H1 (cell line): ENCODE results near the gene ZSCAN20. TPM values are rescaled to one million over a fixed set of nuclear protein-coding genes. Genes with fewer than 3 reads are reported as not detected.

Experiments
- CTCF ChIA-PET: fragments of 300-600 bp; sonication (Branson Sonifier 250); formaldehyde crosslinking; loops from one replicate; lab custom pipeline; 2021; ENCODE audit not compliant: partially characterized antibody; lab: Charles Lee
- POLR2A ChIA-PET: fragments of 300-600 bp; sonication (Branson Sonifier 250); formaldehyde crosslinking; loops from one replicate; lab custom pipeline; 2021; ENCODE audit warnings: inconsistent platforms; ENCODE audit not compliant: partially characterized antibody; lab: Charles Lee
- DNase-seq, 2 experiments: peaks; one replicate each; pipeline versions ENCODE4 v3.0.0 to v3.0.0-alpha.2; 2010 to 2022; ENCODE audit warnings: low spot score in 2 of 2, low read depth in 1 of 2, mixed read lengths in 1 of 2
- FAIRE-seq: peaks from 2 replicates; lab custom pipeline; 2011; peaks lifted over from hg19 to GRCh38; lab: Jason Lieb, UNC
- H2AFZ ChIP-seq: 2 replicates; pipeline ENCODE4 v1.8.1; 2012; ENCODE audit warnings: low read length, inconsistent platforms
- H2AK5ac ChIP-seq: 2 replicates; pipeline ENCODE4 v1.6.1; 2013; ENCODE audit warnings: low read depth, low read length
- H2BK120ac ChIP-seq: replicated peaks from 2 replicates; pipeline ENCODE3; 2013; ENCODE audit warnings: low read depth, low read length, inconsistent platforms
- H2BK12ac ChIP-seq: 2 replicates; pipeline ENCODE4 v1.6.1; 2013; ENCODE audit warnings: low read depth, low read length
- H2BK15ac ChIP-seq: 2 replicates; pipeline ENCODE4 v1.6.1; 2013; ENCODE audit warnings: low read length
- H2BK20ac ChIP-seq: 2 replicates; pipeline ENCODE4 v1.6.1; 2013; ENCODE audit warnings: low read length
- H2BK5ac ChIP-seq: 2 replicates; pipeline ENCODE4 v1.6.1; 2013; ENCODE audit warnings: low read depth, low read length
- H3K14ac ChIP-seq: 2 replicates; pipeline ENCODE4 v1.6.1; 2013; ENCODE audit warnings: inconsistent platforms; ENCODE audit not compliant: insufficient read length
- H3K18ac ChIP-seq: 2 replicates; pipeline ENCODE4 v1.6.1; 2013; ENCODE audit warnings: low read length; ENCODE audit errors: extremely low read depth
- H3K23ac ChIP-seq: 2 replicates; pipeline ENCODE4 v1.6.1; 2013; ENCODE audit warnings: inconsistent platforms; ENCODE audit not compliant: insufficient read length
- H3K23me2 ChIP-seq: 2 replicates; pipeline ENCODE4 v1.6.1; 2013; ENCODE audit warnings: low read depth, low read length
- H3K27ac ChIP-seq: 2 replicates; pipeline ENCODE4 v1.6.1; 2011; ENCODE audit warnings: low read depth, low read length, inconsistent platforms
- H3K27me3 ChIP-seq, 4 experiments: replicated peaks in 1 of 4; 1 replicate in 1 of 4; 2 replicates in 3 of 4; pipeline versions ENCODE4 v1.6.1 to v1.8.1; 2011 to 2013; ENCODE audit warnings: low read length in 3 of 4, mild to moderate bottlenecking in 3 of 4, inconsistent platforms in 2 of 4, mixed read lengths in 2 of 4, moderate library complexity in 1 of 4; ENCODE audit not compliant: control insufficient read depth in 3 of 4, insufficient read depth in 3 of 4; ENCODE audit errors: extremely low read depth in 1 of 4
- H3K36me3 ChIP-seq, 4 experiments: 2 replicates each; pipeline versions ENCODE4 v1.6.1 to v1.8.1; 2011 to 2013; ENCODE audit warnings: mild to moderate bottlenecking in 4 of 4, low read length in 3 of 4, moderate library complexity in 2 of 4, control low read depth in 1 of 4, inconsistent platforms in 1 of 4; ENCODE audit not compliant: insufficient read depth in 4 of 4, control insufficient read depth in 2 of 4
- H3K4ac ChIP-seq: replicated peaks from 2 replicates; pipeline ENCODE3; 2013; ENCODE audit warnings: low read length, low read depth, mixed read lengths, inconsistent platforms; ENCODE audit not compliant: insufficient read length
- H3K4me1 ChIP-seq, 4 experiments: replicated peaks in 1 of 4; 1 replicate in 1 of 4; 2 replicates in 3 of 4; pipeline versions ENCODE4 v1.6.1 to v1.8.1; 2011 to 2013; ENCODE audit warnings: low read length in 3 of 4, inconsistent platforms in 2 of 4, mixed read lengths in 1 of 4; ENCODE audit not compliant: insufficient read depth in 4 of 4, control insufficient read depth in 3 of 4
- H3K4me2 ChIP-seq, 2 experiments: 2 replicates each; pipeline versions ENCODE4 v1.6.1 to v1.8.1; 2011 to 2013; ENCODE audit warnings: low read depth in 2 of 2, low read length in 2 of 2, control low read depth in 1 of 2, inconsistent platforms in 1 of 2, mild to moderate bottlenecking in 1 of 2; ENCODE audit not compliant: insufficient read depth in 1 of 2
- H3K4me3 ChIP-seq, 4 experiments: fragments of 200-600, 300-600 bp in 1 of 4; sonication (generic), shearing (Covaris generic), sonication (Bioruptor Twin) in 1 of 4; 2 replicates each; pipeline versions ENCODE4 v1.5.1 to v1.8.1; 2011 to 2016; ENCODE audit warnings: low read length in 4 of 4, low read depth in 3 of 4, control low read depth in 2 of 4, inconsistent platforms in 2 of 4, mild to moderate bottlenecking in 2 of 4, mixed read lengths in 1 of 4, moderate library complexity in 1 of 4; ENCODE audit not compliant: insufficient read depth in 2 of 4; ENCODE audit errors: extremely low read depth in 1 of 4
- H3K56ac ChIP-seq: replicated peaks from 2 replicates; pipeline ENCODE3; 2013; ENCODE audit warnings: low read depth, mild to moderate bottlenecking, mixed read lengths, low read length, inconsistent platforms; ENCODE audit not compliant: insufficient read length
- H3K79me1 ChIP-seq: 2 replicates; pipeline ENCODE4 v1.6.1; 2013; ENCODE audit warnings: low read depth, low read length, control low read depth
- H3K79me2 ChIP-seq, 2 experiments: 2 replicates each; pipeline versions ENCODE4 v1.6.1 to v1.8.1; 2012 to 2013; ENCODE audit warnings: low read length in 2 of 2, mild to moderate bottlenecking in 2 of 2, inconsistent platforms in 1 of 2; ENCODE audit not compliant: insufficient read depth in 2 of 2, control insufficient read depth in 1 of 2
- H3K9ac ChIP-seq, 4 experiments: replicated peaks in 1 of 4; 1 replicate in 1 of 4; 2 replicates in 3 of 4; pipeline versions ENCODE4 v1.6.1 to v1.8.1; 2011 to 2013; ENCODE audit warnings: low read depth in 3 of 4, low read length in 3 of 4, control low read depth in 2 of 4, mild to moderate bottlenecking in 2 of 4, moderate library complexity in 2 of 4, inconsistent platforms in 1 of 4; ENCODE audit errors: extremely low read depth in 1 of 4
- H3K9me3 ChIP-seq, 2 experiments: 2 replicates each; pipeline versions ENCODE4 v1.6.1 to v1.8.1; 2012 to 2013; ENCODE audit warnings: mild to moderate bottlenecking in 2 of 2, moderate library complexity in 2 of 2, control low read depth in 1 of 2, inconsistent platforms in 1 of 2, low read depth in 1 of 2, low read length in 1 of 2, mixed read lengths in 1 of 2; ENCODE audit not compliant: insufficient read depth in 2 of 2
- H4K20me1 ChIP-seq, 2 experiments: replicated peaks in 1 of 2; 2 replicates each; pipeline versions ENCODE3 to v1.8.1; 2011 to 2013; ENCODE audit warnings: inconsistent platforms in 2 of 2, low read length in 2 of 2, mild to moderate bottlenecking in 1 of 2; ENCODE audit not compliant: insufficient read depth in 2 of 2, control insufficient read depth in 1 of 2
- H4K5ac ChIP-seq: 2 replicates; pipeline ENCODE4 v1.6.1; 2013; ENCODE audit warnings: low read length, low read depth, mixed read lengths, inconsistent platforms; ENCODE audit not compliant: insufficient read length
- H4K8ac ChIP-seq: 2 replicates; pipeline ENCODE4 v1.8.0; 2013; ENCODE audit warnings: mild to moderate bottlenecking, moderate library complexity, low read length, inconsistent platforms; ENCODE audit not compliant: insufficient read depth; ENCODE audit errors: extremely low read depth
- H4K91ac ChIP-seq: replicated peaks from 2 replicates; pipeline ENCODE3; 2013; ENCODE audit warnings: low read length, mixed read lengths, inconsistent platforms; ENCODE audit not compliant: insufficient read length
- CEBPB ChIP-seq: IDR thresholded peaks from 2 replicates; pipeline ENCODE4 v1.6.1; 2012; ENCODE audit warnings: low read depth, low read length
- CTBP2 ChIP-seq: IDR thresholded peaks from 2 replicates; pipeline ENCODE4 v1.7.0; 2011; ENCODE audit warnings: borderline replicate concordance, mild to moderate bottlenecking, moderate library complexity, mixed read lengths, low read length; ENCODE audit not compliant: insufficient read depth, insufficient read length
- JUN ChIP-seq: IDR thresholded peaks from 2 replicates; pipeline ENCODE4 v1.6.1; 2011; ENCODE audit warnings: low read depth, mild to moderate bottlenecking, improper control_type of control experiment, low read length
- JUND ChIP-seq: IDR thresholded peaks from 2 replicates; pipeline ENCODE4 v1.6.1; 2011; ENCODE audit warnings: mild to moderate bottlenecking, improper control_type of control experiment, low read length
- KDM1A ChIP-seq: fragments of 200-600, 300-600 bp; sonication (generic); IDR thresholded peaks from 2 replicates; pipeline ENCODE4 v1.7.1; 2016; ENCODE audit warnings: mild to moderate bottlenecking, low read length, borderline replicate concordance
- POLR2A ChIP-seq, 2 experiments: IDR thresholded peaks; 1 replicate in 1 of 2; 2 replicates in 1 of 2; pipeline ENCODE4 v1.6.1; 2011; ENCODE audit warnings: low read depth in 2 of 2, low read length in 2 of 2, mild to moderate bottlenecking in 2 of 2; ENCODE audit errors: control extremely low read depth in 1 of 2
- RBBP5 ChIP-seq: IDR thresholded peaks from 2 replicates; pipeline ENCODE4 v1.7.1; 2012; ENCODE audit warnings: low read depth, mild to moderate bottlenecking, inconsistent platforms, low read length, moderate library complexity, borderline replicate concordance
- RNF2 ChIP-seq: fragments of 200-900, 300-1000 bp; sonication (generic); IDR thresholded peaks from 2 replicates; pipeline ENCODE4 v1.7.1; 2016; ENCODE audit warnings: borderline replicate concordance, low read depth, mild to moderate bottlenecking, antibody characterized with exemption, low read length; ENCODE audit not compliant: poor library complexity, severe bottlenecking; ENCODE audit errors: missing control alignments
- SAP30 ChIP-seq: fragments of 300-600 bp; sonication (generic); IDR thresholded peaks from 2 replicates; pipeline ENCODE4 v1.7.1; 2012; ENCODE audit warnings: low read length, moderate library complexity, mild to moderate bottlenecking, inconsistent platforms; ENCODE audit not compliant: insufficient read depth, insufficient replicate concordance
- SIN3A ChIP-seq, 2 experiments: IDR thresholded peaks in 1 of 2; conservative IDR thresholded peaks in 1 of 2; 2 replicates each; pipeline ENCODE4 v1.6.1; 2011 to 2012; ENCODE audit warnings: low read length in 2 of 2, improper control_type of control experiment in 1 of 2, low read depth in 1 of 2, mild to moderate bottlenecking in 1 of 2
- WGBS, 2 experiments: shearing (Covaris generic) in 1 of 2; methylation state at CpG; one replicate each; pipeline versions ENCODE4 v1.1.6 to v1.1.7; 2013 to 2015; ENCODE audit warnings: low lambda C conversion rate in 2 of 2, mixed read lengths in 2 of 2, inconsistent platforms in 1 of 2, low coverage in 1 of 2, missing lambda C conversion rate in 1 of 2; ENCODE audit not compliant: insufficient replicate concordance in 2 of 2, insufficient coverage in 1 of 2, insufficient read length in 1 of 2; ENCODE audit errors: extremely low coverage in 1 of 2, missing lambda C conversion rate in 1 of 2; 5-methylcytosine and 5-hydroxymethylcytosine counted together
- polyA plus RNA-seq, 7 experiments: library from polyadenylated mRNA; depleted of rRNA in 3 of 7; stranded (reverse) in 5 of 7; unstranded in 2 of 7; fragments of >200 nt in 5 of 7; fragments of 200-250 nt in 2 of 7; gene quantifications; 1 replicate in 5 of 7; 2 replicates in 1 of 7; 4 replicates in 1 of 7; pipeline versions ENCODE4 v1.2.1 to v1.2.3, GENCODE V29; 2011 to 2013; ENCODE audit warnings: missing spikeins in 2 of 7, mixed read lengths in 2 of 7
- total RNA-seq: library from RNA; stranded (reverse); fragmentation: NEBNext Ultra II Directional; extraction: Animal tissue kit (Norgen Biotek cat#: 25700); gene quantifications from 2 replicates; pipeline ENCODE4 v1.2.1, GENCODE V29; 2021

Gene ZSCAN20
- total and polyA plus RNA-seq, 2 of the 8 experiments (the other 6 are each of a cell fraction or from before 2014, with no cell fraction given) = 0.70 to 3.4 TPM

GRCh38 chr1:33455539-33456501 is 16.6 kb upstream of the ZSCAN20 start:
- Histone ChIP-seq H4K91ac (no peak overlapping the region), H3K4me3 (no peak overlapping the region), H3K79me2 (no peaks in the 10 kb centered on the region), H4K20me1 (no peaks in the 10 kb centered on the region), H3K18ac (no peak overlapping the region), H3K23me2 (no peaks in the 10 kb centered on the region), H3K9ac (no peak overlapping the region), H3K79me1 (no peaks in the 10 kb centered on the region), H4K8ac (no peak overlapping the region), H2BK5ac (no peak overlapping the region), H2BK15ac (0 out of 2 replicates have a peak overlapping the region, but pooled peaks have one; percentile 16), H2AFZ (no peak overlapping the region), H3K4ac (no peak overlapping the region), H3K27me3 (0 out of 7 replicates have a peak, but pooled peaks cover 0 to 2% (median 0%) of the 10 kb centered on the region in 4 experiments), H2BK120ac (no peak overlapping the region), H3K14ac (no peak overlapping the region), H3K9me3 (no peaks in the 10 kb centered on the region), H3K27ac (no peak overlapping the region), H3K4me2 (no peak overlapping the region), H3K4me1 (peaks cover 0 to 3% (median 1%) of the 10 kb centered on the region in 4 experiments; a peak in 3 of 7 replicates), H2AK5ac (no peak overlapping the region), H3K36me3 (no peaks in the 10 kb centered on the region), H2BK20ac (no peak overlapping the region), H3K56ac (no peak overlapping the region), H2BK12ac (no peak overlapping the region), H3K23ac (no peak overlapping the region), H4K5ac (no peak overlapping the region)
- WGBS, 2 experiments = 62% methylated on average over 6 of the region's 8 CpGs; no CpG with 5 or more reads in 1 of the 2 experiments
- peak in 1 of 2 experiments; percentile 52 for DNase-seq
- ChIA-PET POLR2A (interaction anchor here (1.2 kb wide), 1 partner anchor 91 kb away, joined by 5 read pairs; no protein-coding TSS in a partner anchor), CTCF (interaction anchor here (0.6 to 7.3 kb wide), 41 partner anchors 9 to 819 kb away, joined by 3 to 75 read pairs (median 4); no protein-coding TSS in a partner anchor)
- FAIRE-seq = peak; percentile 97
- TF ChIP-seq POLR2A (IDR thresholded peaks at IDR 0.05; ENCODE audit: control extremely low read depth in 1 of 2, low read depth in 2 of 2, low read length in 2 of 2) = no peak
- TF ChIP-seq RBBP5 = no peak
- TF ChIP-seq JUND = peak; percentile 93
- TF ChIP-seq KDM1A = no peak
- TF ChIP-seq SAP30 = no peak
- no peak for TF ChIP-seq CEBPB
- TF ChIP-seq RNF2 = no peak
- TF ChIP-seq SIN3A (conservative IDR thresholded peaks at IDR 0.05 in 1 of 2, IDR thresholded peaks at IDR 0.05 in 1 of 2; ENCODE audit: low read depth in 1 of 2, low read length in 2 of 2) = no peak
- no peak for TF ChIP-seq JUN
- TF ChIP-seq CTBP2 = no peak
